Activated CD8-positive, alpha-beta memory T cell treated with anti-CD3 and anti-CD28 coated beads, Interleukin-2, amount 50 U/mL, for 1 hour (primary cell): Measurements from ENCODE around the gene LETMD1.
"Not testable (repeated sequence)": the region's sequence is repeated elsewhere in the genome, so short reads cannot be mapped to it uniquely, and the experiment has no call there.

ENCODE experiments used
- DNase-seq: peaks from one replicate; pipeline ENCODE4 v3.0.0-alpha.2; 2020; ENCODE audit errors: extremely low read depth

The LETMD1 gene

GRCh38 chr12:51077930-51078329 lies 29.8 kb downstream of the LETMD1 start:
- DNase-seq, result no peak

GRCh38 chr12:51078346-51078745 lies 30.2 kb downstream of the LETMD1 start:
- DNase-seq, result not testable (repeated sequence)

- DNase-seq, result not testable (repeated sequence)
Measured at GRCh38 chr12:51078866-51079265, 30.7 kb downstream of the LETMD1 start.

- no peak for DNase-seq
Measured at GRCh38 chr12:51080136-51080535, 32.0 kb downstream of the LETMD1 start.

GRCh38 chr12:51081421-51081820 lies 33.3 kb downstream of the LETMD1 start:
- no peak for DNase-seq

- DNase-seq, result no peak
Measured at GRCh38 chr12:51082561-51083125, 34.5 kb downstream of the LETMD1 start.

GRCh38 chr12:51083126-51083833 lies 35.2 kb downstream of the LETMD1 start, which contains the start of gene CSRNP2:
Gene CSRNP2 (minus strand): TSS chr12:51083596. CDS start chr12:51076561, 7,035 bp downstream.
- peak; percentile 87 for DNase-seq

- DNase-seq, result no peak
Measured at GRCh38 chr12:51085757-51086156, 37.6 kb downstream of the LETMD1 start.

- no peak for DNase-seq
Measured at GRCh38 chr12:51086933-51087332, 38.8 kb downstream of the LETMD1 start.

GRCh38 chr12:51087818-51088217 lies 39.7 kb downstream of the LETMD1 start:
- DNase-seq, result no peak

- no peak for DNase-seq
Measured at GRCh38 chr12:51090705-51091229, 42.6 kb downstream of the LETMD1 start.

GRCh38 chr12:51098611-51099010 lies 50.5 kb downstream of the LETMD1 start:
- DNase-seq, result no peak

- DNase-seq, result no peak
Measured at GRCh38 chr12:51103977-51104376, 55.9 kb downstream of the LETMD1 start.

- DNase-seq, result no peak
Measured at GRCh38 chr12:51108136-51108535, 60.0 kb downstream of the LETMD1 start.
